NCI-H187 (cell line): ENCODE data around the gene EIF4H.
"Not testable (repeated sequence)": the region's sequence is repeated elsewhere in the genome, so short reads cannot be mapped to it uniquely, and the experiment has no call there.

Experiments
- DNase-seq, 2 experiments: peaks; one replicate each; lab custom pipeline; 2025; lab: John Stamatoyannopoulos, UW

Gene EIF4H

GRCh38 chr7:74175340-74175739 is 1.2 kb downstream of the EIF4H start:
- DNase-seq: no peak

GRCh38 chr7:74176555-74176954 is 2.4 kb downstream of the EIF4H start:
- DNase-seq: no peak

GRCh38 chr7:74178632-74179031 is 4.5 kb downstream of the EIF4H start:
- no peak for DNase-seq

GRCh38 chr7:74179935-74180604 is 5.9 kb downstream of the EIF4H start:
- DNase-seq: no peak

- DNase-seq: no peak
Measured at GRCh38 chr7:74180866-74181265, 6.7 kb downstream of the EIF4H start.

GRCh38 chr7:74181821-74182220 is 7.7 kb downstream of the EIF4H start:
- no peak for DNase-seq

- DNase-seq: no peak
Measured at GRCh38 chr7:74182453-74183090, 8.4 kb downstream of the EIF4H start.

GRCh38 chr7:74183142-74183541 is 9.0 kb downstream of the EIF4H start:
- no peak for DNase-seq

- no peak for DNase-seq
Measured at GRCh38 chr7:74183653-74184450, 9.7 kb downstream of the EIF4H start.

GRCh38 chr7:74185016-74185415 is 10.9 kb downstream of the EIF4H start:
- DNase-seq: no peak

GRCh38 chr7:74185636-74186035 is 11.5 kb downstream of the EIF4H start:
- DNase-seq: no peak

- no peak for DNase-seq
Measured at GRCh38 chr7:74187915-74188675, 13.9 kb downstream of the EIF4H start.

- no peak for DNase-seq
Measured at GRCh38 chr7:74190259-74190658, 16.1 kb downstream of the EIF4H start.

GRCh38 chr7:74191231-74191630 is 17.1 kb downstream of the EIF4H start:
- DNase-seq: no peak

- peak; percentile 62 to 69 for DNase-seq
Measured at GRCh38 chr7:74193054-74193453, 18.9 kb downstream of the EIF4H start.

GRCh38 chr7:74193913-74194312 is 19.8 kb downstream of the EIF4H start:
- no peak for DNase-seq

GRCh38 chr7:74194686-74195085 is 20.5 kb downstream of the EIF4H start:
- DNase-seq: no peak

- not testable (repeated sequence) for DNase-seq
Measured at GRCh38 chr7:74195139-74195860, 21.1 kb downstream of the EIF4H start.

- not testable (repeated sequence) for DNase-seq
Measured at GRCh38 chr7:74195968-74196654, 22.0 kb downstream of the EIF4H start.

GRCh38 chr7:74197449-74198124 is 23.4 kb downstream of the EIF4H start:
- no peak for DNase-seq
